Astrocyte of the cerebellum (primary cell): ENCODE results near the gene CCDC158.

Source experiments
- DNase-seq: peaks from one replicate; pipeline ENCODE4 v3.0.0-alpha.2; 2011; ENCODE audit warnings: low read depth
- H3K4me3 ChIP-seq: 2 replicates; pipeline ENCODE4 v1.5.1; 2011; ENCODE audit warnings: mild to moderate bottlenecking, low read depth, low read length, moderate library complexity
- in situ Hi-C: cut with HindIII; loops from 2 replicates; pipeline ENCODE4 v1.10.0; 2017; ENCODE audit warnings: low sequenced_read_pairs
- TF ChIP-seq, protein P1 (sequence below): IDR thresholded peaks from 2 replicates; pipeline ENCODE4 v1.5.1; 2012; ENCODE audit warnings: low read length, low read depth, moderate library complexity, mild to moderate bottlenecking; ENCODE audit errors: missing control alignments

Gene CCDC158

DNA sequence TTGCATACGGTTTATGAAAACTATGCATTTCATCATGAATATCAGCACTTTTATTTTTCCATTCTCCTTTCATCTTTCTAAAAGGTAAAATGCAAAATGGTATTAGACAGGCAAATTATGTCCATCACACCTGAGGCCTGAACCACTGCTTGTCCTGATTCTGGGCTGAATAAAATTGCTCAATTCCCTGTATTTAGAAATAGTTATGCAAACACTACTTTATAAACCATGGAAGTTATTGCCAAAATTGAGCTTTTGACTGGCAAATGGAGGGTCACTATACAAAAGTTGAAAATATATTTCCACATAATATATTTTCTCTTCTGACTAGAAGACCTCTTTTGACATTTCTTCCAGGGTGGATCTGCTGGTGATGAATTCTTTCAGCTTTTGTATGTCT, 148.4 kb downstream of the CCDC158 start:
- TF ChIP-seq, protein P1, sequence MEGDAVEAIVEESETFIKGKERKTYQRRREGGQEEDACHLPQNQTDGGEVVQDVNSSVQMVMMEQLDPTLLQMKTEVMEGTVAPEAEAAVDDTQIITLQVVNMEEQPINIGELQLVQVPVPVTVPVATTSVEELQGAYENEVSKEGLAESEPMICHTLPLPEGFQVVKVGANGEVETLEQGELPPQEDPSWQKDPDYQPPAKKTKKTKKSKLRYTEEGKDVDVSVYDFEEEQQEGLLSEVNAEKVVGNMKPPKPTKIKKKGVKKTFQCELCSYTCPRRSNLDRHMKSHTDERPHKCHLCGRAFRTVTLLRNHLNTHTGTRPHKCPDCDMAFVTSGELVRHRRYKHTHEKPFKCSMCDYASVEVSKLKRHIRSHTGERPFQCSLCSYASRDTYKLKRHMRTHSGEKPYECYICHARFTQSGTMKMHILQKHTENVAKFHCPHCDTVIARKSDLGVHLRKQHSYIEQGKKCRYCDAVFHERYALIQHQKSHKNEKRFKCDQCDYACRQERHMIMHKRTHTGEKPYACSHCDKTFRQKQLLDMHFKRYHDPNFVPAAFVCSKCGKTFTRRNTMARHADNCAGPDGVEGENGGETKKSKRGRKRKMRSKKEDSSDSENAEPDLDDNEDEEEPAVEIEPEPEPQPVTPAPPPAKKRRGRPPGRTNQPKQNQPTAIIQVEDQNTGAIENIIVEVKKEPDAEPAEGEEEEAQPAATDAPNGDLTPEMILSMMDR: no peak
- in situ Hi-C loops: no loop called here
- H3K4me3 ChIP-seq: no peak overlapping the region
- DNase-seq: no peak

DNA sequence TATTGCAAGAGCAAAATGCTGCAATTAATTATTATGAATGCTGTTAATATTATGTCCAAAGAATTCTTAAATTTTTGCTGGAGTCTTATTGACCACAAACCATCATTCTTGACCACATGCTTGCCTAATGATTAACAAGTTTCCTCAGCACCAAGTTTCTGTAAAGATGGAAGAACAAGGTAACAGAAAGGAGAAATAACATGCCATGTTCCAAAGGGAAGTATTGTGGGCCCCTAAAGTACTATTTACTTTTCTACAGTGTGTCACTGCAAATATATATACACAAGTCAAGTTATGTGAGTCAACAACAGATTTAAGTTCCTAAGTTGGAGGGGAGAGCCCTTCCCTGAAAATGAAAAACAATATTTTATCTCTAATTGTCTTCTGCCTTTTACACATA, 148.9 kb downstream of the CCDC158 start:
- no peak overlapping the region for H3K4me3 ChIP-seq
- no peak for DNase-seq
- TF ChIP-seq, protein P1: no peak
- in situ Hi-C loops: no loop called here

DNA sequence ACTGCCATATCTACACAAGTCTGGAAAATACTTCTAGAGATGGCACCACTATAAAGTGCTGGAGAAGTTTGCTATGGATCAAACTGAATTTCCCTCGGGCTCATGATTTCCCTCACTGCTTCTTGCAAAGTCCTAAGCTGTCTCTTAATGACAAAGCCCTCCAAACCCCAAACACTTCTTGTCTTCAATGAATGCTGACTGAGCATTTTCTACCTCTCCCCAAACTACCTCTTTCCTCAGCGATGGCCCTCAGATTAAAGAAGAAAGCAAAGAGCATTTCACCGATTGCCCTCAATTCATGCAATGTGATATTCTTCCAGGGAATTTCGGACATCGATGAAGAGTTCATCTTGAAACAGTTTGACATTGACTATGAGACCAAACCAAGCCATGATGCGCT, 149.7 kb downstream of the CCDC158 start:
- DNase-seq: no peak
- H3K4me3 ChIP-seq: no peak overlapping the region
- TF ChIP-seq, protein P1: no peak
- in situ Hi-C loops: no loop called here

DNA sequence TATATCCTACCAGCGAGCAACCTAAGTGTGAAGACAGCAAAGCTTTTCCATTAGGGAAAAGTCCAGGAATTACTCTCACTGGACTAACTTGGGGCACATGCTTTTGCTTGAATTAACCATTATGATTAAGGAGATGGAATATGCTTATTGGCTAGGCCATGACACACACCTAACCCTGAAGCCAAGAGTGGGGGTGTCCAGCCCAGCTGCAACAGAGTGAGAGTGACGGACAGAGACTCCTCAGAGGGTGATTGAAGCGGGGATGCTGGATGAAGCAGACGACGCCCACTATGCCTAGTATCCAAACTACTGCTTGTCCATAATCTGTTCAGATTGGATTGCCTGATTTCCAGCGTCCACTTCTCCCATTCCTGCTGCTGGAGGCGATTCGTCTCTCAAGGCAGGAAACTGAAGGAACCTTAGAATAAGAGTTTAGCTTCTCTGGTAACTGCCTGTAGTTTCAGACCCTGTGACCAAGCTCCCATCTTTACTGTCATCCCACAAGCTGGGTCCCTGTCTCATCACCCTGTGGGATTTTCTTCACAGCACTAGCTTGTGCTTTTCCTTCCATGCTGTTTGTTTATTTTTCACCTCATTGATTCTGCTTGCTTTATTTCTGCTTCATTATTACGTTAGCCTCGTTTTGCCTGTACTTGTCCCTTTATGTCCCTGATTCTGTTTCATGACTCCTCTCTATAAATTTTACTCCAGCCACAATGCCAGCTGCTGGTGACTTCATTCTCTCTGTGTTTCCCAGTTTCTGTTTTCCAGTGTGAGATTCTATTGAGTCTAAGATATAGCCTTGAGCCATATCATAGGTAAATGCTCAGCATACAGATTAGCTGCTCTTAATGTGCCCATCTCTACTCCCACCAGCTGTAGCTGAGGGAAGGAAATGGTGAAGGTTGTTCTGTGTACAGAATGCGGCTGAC, 150.4 kb downstream of the CCDC158 start:
- H3K4me3 ChIP-seq: no peak overlapping the region
- in situ Hi-C loops: no loop called here

DNA sequence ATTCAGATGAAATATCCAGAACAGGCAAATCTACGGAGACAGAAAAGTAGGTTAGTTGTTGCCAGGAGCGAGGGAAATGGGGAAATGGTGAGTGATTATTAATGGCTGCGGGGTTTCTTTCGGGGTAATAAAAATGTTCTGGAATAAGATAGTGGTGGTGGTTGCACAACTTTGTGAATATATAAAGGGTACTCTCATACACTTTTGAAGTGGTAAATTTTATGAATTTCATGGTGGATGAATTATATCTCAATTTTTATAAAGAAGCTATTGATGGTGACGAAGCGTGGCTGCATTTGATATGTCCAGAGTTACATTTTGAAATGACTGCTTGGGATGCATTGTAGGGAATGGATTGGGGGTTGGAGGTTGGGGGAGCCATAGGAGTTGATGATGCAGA, 153.1 kb downstream of the CCDC158 start:
- H3K4me3 ChIP-seq: no peak overlapping the region
- no peak for DNase-seq
- TF ChIP-seq, protein P1: no peak
- in situ Hi-C loops: no loop called here

More for the DNA sequence above, 150.4 kb downstream of the CCDC158 start:
- TF ChIP-seq, protein P1: no peak
- DNase-seq: no peak

DNA sequence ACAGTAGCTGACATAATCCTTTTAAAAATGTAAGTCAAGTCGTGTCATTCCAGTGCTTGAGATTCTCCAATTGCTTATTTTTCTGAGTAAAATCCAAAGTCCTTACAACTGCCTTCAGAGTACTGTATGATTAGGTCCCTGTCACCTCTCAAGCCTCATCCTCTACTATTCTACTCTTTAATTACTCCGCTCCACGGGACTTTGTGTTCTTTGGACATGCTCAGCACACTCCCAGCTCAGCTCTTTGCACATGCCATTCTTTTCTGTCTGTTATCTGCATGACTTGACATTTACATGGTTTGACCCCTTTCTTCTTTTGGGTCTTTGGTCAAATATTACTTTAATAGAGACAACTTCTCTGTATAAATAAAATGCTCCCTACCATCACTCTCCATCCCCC, 154.3 kb downstream of the CCDC158 start:
- DNase-seq: no peak
- H3K4me3 ChIP-seq: no peak overlapping the region
- TF ChIP-seq, protein P1: no peak
- in situ Hi-C loops: no loop called here
